ENCODE measurements around the gene CTXND1. TPM values are rescaled to one million over a fixed set of nuclear protein-coding genes. Genes with fewer than 3 reads are reported as not detected.
A peak's percentile ranks its signal among the peaks of the same experiment; 100 is the strongest.

CTXND1 gene
- polyA plus RNA-seq, 3 donors: not detected

GRCh38 chr15:80188251-80188650 lies 63.8 kb downstream of the CTXND1 start:
- Histone ChIP-seq H3K4me2 (replicated peaks; ENCODE audit: extremely low read depth, low read length, poor library complexity, severe bottlenecking) (no peak overlapping the region), H3K79me2 (ENCODE audit: insufficient read depth, low read length) (no peaks in the 10 kb centered on the region), H3K4me3 (replicated peaks in 1 of 3; ENCODE audit: low read depth in 2 of 3, low read length in 3 of 3) (no peak overlapping the region), H3K4me1 (ENCODE audit: control insufficient read depth in 1 of 2, insufficient read depth in 2 of 2, low read length in 2 of 2) (no peaks in the 10 kb centered on the region), H3K36me3 (replicated peaks in 1 of 2; ENCODE audit: control insufficient read depth in 1 of 2, insufficient read depth in 2 of 2, low read length in 2 of 2) (peaks cover 42 to 53% of the 10 kb centered on the region in 2 donors), H4K20me1 (ENCODE audit: insufficient read depth, low read length) (no peaks in the 10 kb centered on the region), H3K9ac (ENCODE audit: insufficient read depth, low read length, poor library complexity, severe bottlenecking) (no peak overlapping the region), H2AFZ (ENCODE audit: insufficient read depth, low read depth, low read length, poor library complexity, severe bottlenecking) (no peak overlapping the region), H3K27me3 (ENCODE audit: control insufficient read depth in 2 of 2, insufficient read depth in 2 of 2, low read length in 2 of 2) (no peaks in the 10 kb centered on the region), H3K27ac (ENCODE audit: low read depth in 1 of 2, low read length in 2 of 2) (no peak overlapping the region), H3K9me3 (replicated peaks in 1 of 2; ENCODE audit: control insufficient read depth in 1 of 2, insufficient read depth in 1 of 2, low read length in 2 of 2) (no peaks in the 10 kb centered on the region)
- H3K36me3 Mint-ChIP-seq: peaks cover 50 to 56% of the 10 kb centered on the region in 2 donors
- TF ChIP-seq CTCF (IDR thresholded peaks at IDR 0.05): no peak
- H3K27me3 Mint-ChIP-seq (ENCODE audit: low read depth in 3 of 3): no peaks in the 10 kb centered on the region
- H3K4me1 Mint-ChIP-seq: no peaks in the 10 kb centered on the region
- H3K27ac Mint-ChIP-seq: peak overlapping the region in 1 of 7 donors; percentile 21
- no peak overlapping the region for H3K4me3 Mint-ChIP-seq
- no peak for DNase-seq
- WGBS (ENCODE audit: insufficient coverage): 94% methylated on average over 2 of the region's 2 CpGs
- intact Hi-C loops (cut with micrococcal nuclease): no loop called here
- peaks cover 0 to 2% (median 0%) of the 10 kb centered on the region in 7 donors for H3K9me3 Mint-ChIP-seq

DNA sequence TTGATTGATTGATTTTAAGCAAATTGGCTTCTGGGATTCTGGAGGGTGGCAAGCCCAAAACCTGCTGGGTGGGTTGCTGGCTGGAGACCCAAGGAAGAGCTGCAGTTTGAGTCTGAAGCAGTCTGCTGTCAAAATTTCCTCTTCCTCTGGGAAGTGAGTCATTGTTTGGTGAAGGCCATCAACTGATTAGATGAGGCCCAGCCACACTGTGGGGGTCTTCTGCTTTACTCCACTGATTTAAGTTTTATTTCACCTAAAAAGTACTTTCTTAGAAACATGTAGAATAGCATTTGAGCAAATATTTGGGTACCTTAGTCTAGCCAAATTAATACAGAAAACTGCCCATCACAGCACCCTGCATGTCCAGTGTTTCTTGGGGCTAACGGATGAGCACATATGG lies 65.4 kb downstream of the CTXND1 start:
- H3K9ac ChIP-seq (ENCODE audit: insufficient read depth, low read length, poor library complexity, severe bottlenecking): no peak overlapping the region
- intact Hi-C loops (cut with micrococcal nuclease): no loop called here
- WGBS (ENCODE audit: insufficient coverage): no CpG with 5 or more reads among the region's 1 CpG
- Mint-ChIP-seq H3K4me3 (no peak overlapping the region), H3K9me3 (peaks cover 0 to 2% (median 0%) of the 10 kb centered on the region in 7 donors), H3K27me3 (ENCODE audit: low read depth in 3 of 3) (no peaks in the 10 kb centered on the region), H3K27ac (no peak overlapping the region), H3K4me1 (no peaks in the 10 kb centered on the region), H3K36me3 (peaks cover 66 to 72% of the 10 kb centered on the region in 2 donors)
- H3K4me2 ChIP-seq (replicated peaks; ENCODE audit: extremely low read depth, low read length, poor library complexity, severe bottlenecking): no peak overlapping the region
- H3K4me3 ChIP-seq (replicated peaks in 1 of 3; ENCODE audit: low read depth in 2 of 3, low read length in 3 of 3): no peak overlapping the region
- no peaks in the 10 kb centered on the region for H4K20me1 ChIP-seq (ENCODE audit: insufficient read depth, low read length)
- no peak overlapping the region for H2AFZ ChIP-seq (ENCODE audit: insufficient read depth, low read depth, low read length, poor library complexity, severe bottlenecking)
- H3K79me2 ChIP-seq (ENCODE audit: insufficient read depth, low read length): no peaks in the 10 kb centered on the region
- H3K36me3 ChIP-seq (replicated peaks in 1 of 2; ENCODE audit: control insufficient read depth in 1 of 2, insufficient read depth in 2 of 2, low read length in 2 of 2): peaks cover 55 to 69% of the 10 kb centered on the region in 2 donors
- no peak for TF ChIP-seq CTCF (IDR thresholded peaks at IDR 0.05)
- H3K27ac ChIP-seq (ENCODE audit: low read depth in 1 of 2, low read length in 2 of 2): no peak overlapping the region
- no peaks in the 10 kb centered on the region for H3K4me1 ChIP-seq (ENCODE audit: control insufficient read depth in 1 of 2, insufficient read depth in 2 of 2, low read length in 2 of 2)
- no peak for DNase-seq
- no peaks in the 10 kb centered on the region for H3K27me3 ChIP-seq (ENCODE audit: control insufficient read depth in 2 of 2, insufficient read depth in 2 of 2, low read length in 2 of 2)
- no peaks in the 10 kb centered on the region for H3K9me3 ChIP-seq (replicated peaks in 1 of 2; ENCODE audit: control insufficient read depth in 1 of 2, insufficient read depth in 1 of 2, low read length in 2 of 2)
